C4-2B (cell line): ENCODE data around the gene MAS1L.

ENCODE experiments used
- ZFX ChIP-seq: fragments of 450-650 bp; IDR thresholded peaks from 2 replicates; pipeline ENCODE4 v1.6.1; 2017
- TF ChIP-seq, protein P1 (sequence below): fragments of 450-650 bp; conservative IDR thresholded peaks from 2 replicates; pipeline ENCODE4 v1.5.1; 2017; ENCODE audit warnings: mild to moderate bottlenecking

GRCh38 chr6:29439006-29439405 is 48.8 kb downstream of the MAS1L start, which contains the start of gene OR10C1:
- TF ChIP-seq, protein P1, sequence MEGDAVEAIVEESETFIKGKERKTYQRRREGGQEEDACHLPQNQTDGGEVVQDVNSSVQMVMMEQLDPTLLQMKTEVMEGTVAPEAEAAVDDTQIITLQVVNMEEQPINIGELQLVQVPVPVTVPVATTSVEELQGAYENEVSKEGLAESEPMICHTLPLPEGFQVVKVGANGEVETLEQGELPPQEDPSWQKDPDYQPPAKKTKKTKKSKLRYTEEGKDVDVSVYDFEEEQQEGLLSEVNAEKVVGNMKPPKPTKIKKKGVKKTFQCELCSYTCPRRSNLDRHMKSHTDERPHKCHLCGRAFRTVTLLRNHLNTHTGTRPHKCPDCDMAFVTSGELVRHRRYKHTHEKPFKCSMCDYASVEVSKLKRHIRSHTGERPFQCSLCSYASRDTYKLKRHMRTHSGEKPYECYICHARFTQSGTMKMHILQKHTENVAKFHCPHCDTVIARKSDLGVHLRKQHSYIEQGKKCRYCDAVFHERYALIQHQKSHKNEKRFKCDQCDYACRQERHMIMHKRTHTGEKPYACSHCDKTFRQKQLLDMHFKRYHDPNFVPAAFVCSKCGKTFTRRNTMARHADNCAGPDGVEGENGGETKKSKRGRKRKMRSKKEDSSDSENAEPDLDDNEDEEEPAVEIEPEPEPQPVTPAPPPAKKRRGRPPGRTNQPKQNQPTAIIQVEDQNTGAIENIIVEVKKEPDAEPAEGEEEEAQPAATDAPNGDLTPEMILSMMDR = no peak
- no peak for TF ChIP-seq ZFX
